AG20443 (cell line): ENCODE results near the gene ZBP1.

ENCODE experiments used
- DNase-seq: peaks from one replicate; pipeline ENCODE4 v3.0.0; 2012; ENCODE audit warnings: low spot score, mixed read lengths

ZBP1 gene, protein sequence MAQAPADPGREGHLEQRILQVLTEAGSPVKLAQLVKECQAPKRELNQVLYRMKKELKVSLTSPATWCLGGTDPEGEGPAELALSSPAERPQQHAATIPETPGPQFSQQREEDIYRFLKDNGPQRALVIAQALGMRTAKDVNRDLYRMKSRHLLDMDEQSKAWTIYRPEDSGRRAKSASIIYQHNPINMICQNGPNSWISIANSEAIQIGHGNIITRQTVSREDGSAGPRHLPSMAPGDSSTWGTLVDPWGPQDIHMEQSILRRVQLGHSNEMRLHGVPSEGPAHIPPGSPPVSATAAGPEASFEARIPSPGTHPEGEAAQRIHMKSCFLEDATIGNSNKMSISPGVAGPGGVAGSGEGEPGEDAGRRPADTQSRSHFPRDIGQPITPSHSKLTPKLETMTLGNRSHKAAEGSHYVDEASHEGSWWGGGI

GRCh38 chr20:57620274-57620990 lies at the start of gene ZBP1:
ZBP1 (minus strand) TSS chr20:57620426; CDS start chr20:57620295, 131 bp downstream.
- DNase-seq = no peak

DNA sequence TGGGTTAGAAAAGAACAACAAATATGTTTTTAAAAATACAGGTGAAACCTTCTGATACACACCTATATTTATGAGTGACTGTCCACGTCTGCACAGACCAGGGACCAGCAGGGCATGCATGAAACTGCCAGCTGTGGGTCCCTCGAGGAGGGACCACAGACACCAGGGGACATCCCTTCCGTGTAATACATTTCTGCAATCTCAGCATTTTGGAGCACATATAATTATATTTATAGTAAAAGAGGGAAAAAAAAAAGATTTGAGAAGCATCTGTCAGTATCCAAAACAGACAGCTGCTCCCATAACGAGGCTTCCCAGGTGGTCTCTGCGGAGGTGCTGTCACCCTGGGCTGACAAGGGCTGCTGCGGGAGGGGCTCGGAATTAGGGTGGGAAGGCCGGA lies 49.4 kb upstream of the ZBP1 start:
- no peak for DNase-seq

GRCh38 chr20:57667924-57668782 lies 47.9 kb upstream of the ZBP1 start:
- no peak for DNase-seq

DNA sequence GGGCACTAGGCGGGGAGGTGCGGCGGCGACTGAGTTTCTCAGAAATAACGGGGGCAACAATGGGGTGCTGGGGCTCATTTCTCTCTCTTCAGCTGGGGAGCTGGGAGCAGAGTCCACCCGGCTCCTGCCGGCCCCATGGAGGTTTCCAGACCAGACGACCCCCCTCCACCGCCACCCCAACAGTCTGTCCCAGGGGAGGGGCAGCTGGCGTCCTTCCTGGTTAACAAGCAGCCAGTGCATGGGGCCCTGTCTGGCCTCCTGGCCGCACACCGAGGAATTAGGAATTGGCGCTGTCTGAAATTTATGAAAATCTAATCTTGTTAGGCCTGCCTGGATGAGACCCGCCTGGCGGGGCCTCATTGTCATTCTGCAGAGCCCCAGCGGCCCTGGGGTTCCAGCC lies 47.2 kb upstream of the ZBP1 start:
- no peak for DNase-seq

GRCh38 chr20:57666834-57667157 lies 46.6 kb upstream of the ZBP1 start:
- no peak for DNase-seq

DNA sequence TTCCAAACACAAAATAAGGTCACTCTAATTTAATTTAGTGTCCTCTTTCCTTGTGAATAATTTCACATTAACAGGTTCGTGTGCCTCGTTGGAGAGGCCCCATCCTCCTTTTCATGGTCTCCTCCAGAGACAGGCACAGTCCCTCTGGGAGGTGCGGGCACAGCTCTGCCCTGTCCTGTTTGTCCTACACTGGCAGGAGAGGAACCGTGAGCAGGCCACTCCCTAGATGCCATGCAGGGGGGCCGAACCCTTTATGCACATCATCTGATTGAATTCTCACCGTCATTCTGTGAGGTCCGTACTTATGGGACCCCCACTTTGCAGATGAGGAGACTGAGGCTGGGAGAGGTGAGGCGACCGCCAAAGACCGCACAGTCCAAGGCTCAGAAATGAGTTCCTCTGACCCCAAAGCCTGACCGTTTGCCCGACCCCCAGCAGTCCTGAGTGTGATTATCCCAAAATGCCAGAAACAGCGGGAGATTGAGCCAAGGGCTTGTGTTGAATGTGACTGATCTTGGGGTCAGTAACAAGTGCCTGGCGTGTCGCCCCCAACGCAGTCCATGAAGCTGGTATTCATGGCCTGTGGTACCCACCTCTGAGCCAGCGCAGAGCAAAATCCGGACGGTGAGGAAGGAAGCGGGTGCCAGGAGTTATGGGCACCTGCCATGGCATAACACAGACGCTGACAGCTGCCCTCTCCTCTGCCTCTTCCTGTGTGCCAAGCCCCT lies 46.0 kb upstream of the ZBP1 start:
- no peak for DNase-seq

- no peak for DNase-seq
Measured at GRCh38 chr20:57665589-57665971, 45.4 kb upstream of the ZBP1 start.

DNA sequence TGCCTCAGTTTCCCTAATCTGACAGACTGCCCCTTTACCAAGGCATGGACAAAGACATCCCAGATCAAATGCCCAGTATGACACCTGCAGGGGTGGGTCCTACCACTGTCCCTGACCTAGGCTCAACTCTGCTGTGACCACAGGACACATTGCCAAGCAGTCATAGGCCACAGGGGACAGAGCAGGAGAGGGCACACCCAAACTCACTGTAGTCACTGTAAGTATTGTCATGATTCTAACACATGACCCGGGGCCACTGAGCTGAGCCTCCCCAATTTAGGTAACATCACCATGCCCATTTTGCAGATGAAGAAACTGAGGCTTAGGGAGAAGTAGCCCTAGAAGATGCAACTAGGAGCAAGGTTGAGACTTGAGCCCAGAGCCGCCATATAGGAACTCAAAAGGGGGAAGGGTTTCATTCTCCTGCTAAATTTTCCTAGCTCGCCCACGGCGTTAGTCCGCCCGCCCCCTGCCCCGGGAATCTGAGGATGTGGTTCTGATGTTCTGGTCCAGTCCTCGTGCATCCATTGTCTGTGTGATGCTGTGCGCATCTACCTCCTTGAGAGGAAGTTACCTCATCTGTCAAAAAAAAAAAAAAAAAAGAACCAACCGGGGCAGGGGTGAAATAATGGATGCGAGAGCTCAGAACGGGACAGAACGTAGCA lies 44.8 kb upstream of the ZBP1 start:
- no peak for DNase-seq

- no peak for DNase-seq
Measured at GRCh38 chr20:57664476-57664875, 44.2 kb upstream of the ZBP1 start.

GRCh38 chr20:57663681-57664451 lies 43.6 kb upstream of the ZBP1 start:
- no peak for DNase-seq

GRCh38 chr20:57663241-57663640 lies 43.0 kb upstream of the ZBP1 start:
- no peak for DNase-seq

DNA sequence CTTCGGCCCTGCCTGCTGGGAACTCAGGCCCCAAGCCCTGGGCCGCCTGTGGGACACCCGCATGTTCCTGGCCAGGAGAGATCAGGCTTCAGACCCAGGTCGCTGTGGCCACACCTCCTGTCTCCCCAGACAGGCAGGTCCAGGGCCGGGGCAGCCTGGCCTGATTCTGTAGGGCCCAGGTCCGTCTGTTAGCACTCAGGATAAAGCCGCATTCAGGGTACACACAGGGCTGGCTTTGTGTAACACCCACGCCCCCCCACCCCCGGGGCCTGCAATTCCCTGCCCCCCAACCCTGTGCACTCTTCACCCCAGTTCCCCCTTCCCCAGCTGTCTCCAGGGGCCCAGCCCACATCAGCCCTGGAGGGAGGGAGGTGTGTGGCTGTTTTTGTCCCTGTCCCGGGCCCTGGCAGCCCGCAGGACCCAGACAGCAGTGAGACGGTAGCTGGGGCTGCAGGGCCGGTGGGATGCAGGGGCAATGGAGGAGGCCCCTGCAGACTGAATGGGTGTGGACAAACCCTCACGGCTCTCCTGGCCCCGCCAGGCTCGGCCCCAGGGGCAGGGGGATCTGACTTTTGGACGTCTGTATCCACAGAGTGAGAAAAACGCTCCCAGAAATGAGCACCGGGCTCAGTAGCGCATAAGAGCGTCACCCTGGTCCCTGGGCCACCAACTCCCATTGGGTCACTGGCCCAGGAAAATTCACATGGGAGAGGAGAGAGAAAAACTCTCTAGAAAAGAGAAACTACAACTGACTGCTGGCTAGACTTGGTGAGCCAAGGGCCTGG lies 42.4 kb upstream of the ZBP1 start:
- no peak for DNase-seq

DNA sequence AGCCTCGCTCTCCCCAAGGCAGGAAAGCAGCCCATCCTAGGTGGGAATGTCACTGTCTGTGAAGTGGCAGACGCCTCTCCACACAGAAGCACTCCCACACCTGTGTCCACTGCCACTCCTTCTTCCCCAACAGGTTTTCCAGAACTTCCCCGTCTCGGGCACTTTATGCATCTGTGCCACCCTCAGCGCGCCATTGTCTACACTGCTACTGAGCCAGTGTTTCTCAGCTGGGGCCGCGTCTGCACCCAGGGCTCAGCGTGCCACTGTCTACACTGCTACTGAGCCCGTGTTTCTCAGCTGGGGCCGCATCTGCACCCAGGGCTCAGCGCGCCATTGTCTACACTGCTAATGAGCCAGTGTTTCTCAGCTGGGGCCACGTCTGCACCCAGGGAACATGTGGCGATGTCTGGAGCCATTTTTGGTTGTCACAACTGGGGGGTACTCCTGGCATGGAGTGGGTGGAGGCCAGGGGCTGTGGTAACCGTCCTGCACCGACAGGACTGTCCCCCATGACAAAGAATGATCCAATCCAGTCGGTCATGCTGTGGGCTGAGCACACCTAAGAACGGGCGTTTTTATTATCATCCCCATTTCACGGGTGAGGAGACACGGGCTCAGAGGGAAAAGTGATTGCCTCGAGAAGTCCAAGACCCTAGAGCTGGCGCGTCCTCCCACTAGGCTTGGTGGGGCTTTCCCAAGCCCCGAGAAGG lies 41.7 kb upstream of the ZBP1 start:
- DNase-seq = no peak

GRCh38 chr20:57660922-57661745 lies 40.9 kb upstream of the ZBP1 start:
- DNase-seq = no peak

DNA sequence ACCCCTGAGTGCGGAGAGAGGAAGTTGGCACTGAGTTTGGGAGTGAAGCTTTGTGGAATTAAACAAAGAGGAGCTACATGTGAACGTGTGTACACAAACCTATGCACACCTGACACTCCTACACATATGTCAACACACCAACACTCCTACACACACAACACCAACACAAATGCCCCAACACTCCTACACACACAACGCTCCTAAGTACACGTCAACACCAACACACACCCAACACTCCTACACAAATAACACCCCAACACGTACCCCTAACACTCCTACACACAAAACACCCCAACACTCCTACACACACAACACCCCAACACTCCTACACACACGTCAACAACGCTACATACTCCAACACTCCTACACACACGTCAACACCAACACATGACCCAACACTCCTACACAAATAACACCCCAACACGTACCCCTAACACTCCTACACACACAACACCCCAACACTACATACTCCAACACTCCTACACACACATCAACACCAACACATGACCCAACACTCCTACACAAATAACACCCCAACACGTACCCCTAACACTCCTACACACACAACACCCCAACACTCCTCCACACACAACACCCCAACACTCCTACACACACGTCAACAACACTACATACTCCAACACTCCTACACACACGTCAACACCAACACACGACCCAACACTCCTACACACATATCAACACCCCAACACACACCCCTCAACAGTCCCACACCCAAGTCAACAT lies 40.1 kb upstream of the ZBP1 start:
- DNase-seq = no peak

GRCh38 chr20:57659517-57660180 lies 39.4 kb upstream of the ZBP1 start:
- no peak for DNase-seq
